Liver (tissue), 3 donors: ENCODE results near the gene EFHB.

Experiments used
- CTCF ChIP-seq: fragments of 150-350 bp; IDR thresholded peaks from 2 replicates; pipeline ENCODE4 v1.5.1; 2017; ENCODE audit warnings: improper control_type of control experiment, low read depth, low read length; ENCODE audit not compliant: missing input control
- EGR1 ChIP-seq, 2 donors: IDR thresholded peaks; 2 replicates each; pipeline ENCODE4 v1.6.1; 2016 to 2018; ENCODE audit warnings: antibody characterized with exemption in 2 of 2, low read depth in 2 of 2
- GABPA ChIP-seq, 2 donors: IDR thresholded peaks in 1 of 2; conservative IDR thresholded peaks in 1 of 2; 2 replicates each; pipeline ENCODE4 v1.6.1; 2016; ENCODE audit warnings: antibody characterized with exemption in 2 of 2, mild to moderate bottlenecking in 1 of 2, moderate library complexity in 1 of 2
- RAD21 ChIP-seq, 2 donors: IDR thresholded peaks; 2 replicates each; pipeline ENCODE4 v1.6.1; 2016; ENCODE audit warnings: antibody characterized with exemption in 2 of 2, mild to moderate bottlenecking in 2 of 2
- RXRA ChIP-seq, 2 donors: IDR thresholded peaks; 2 replicates each; pipeline ENCODE4 v1.6.1; 2017 to 2018; ENCODE audit warnings: antibody characterized with exemption in 2 of 2, mild to moderate bottlenecking in 1 of 2
- TF ChIP-seq, protein P1 (sequence below): IDR thresholded peaks from 2 replicates; pipeline ENCODE4 v1.6.1; 2016; ENCODE audit warnings: antibody characterized with exemption, mild to moderate bottlenecking
- TF ChIP-seq, protein P2 (sequence below): IDR thresholded peaks from 2 replicates; pipeline ENCODE4 v1.6.1; 2016; ENCODE audit warnings: antibody characterized with exemption
- donor health status: healthy.
- donor health status: healthy.

DNA sequence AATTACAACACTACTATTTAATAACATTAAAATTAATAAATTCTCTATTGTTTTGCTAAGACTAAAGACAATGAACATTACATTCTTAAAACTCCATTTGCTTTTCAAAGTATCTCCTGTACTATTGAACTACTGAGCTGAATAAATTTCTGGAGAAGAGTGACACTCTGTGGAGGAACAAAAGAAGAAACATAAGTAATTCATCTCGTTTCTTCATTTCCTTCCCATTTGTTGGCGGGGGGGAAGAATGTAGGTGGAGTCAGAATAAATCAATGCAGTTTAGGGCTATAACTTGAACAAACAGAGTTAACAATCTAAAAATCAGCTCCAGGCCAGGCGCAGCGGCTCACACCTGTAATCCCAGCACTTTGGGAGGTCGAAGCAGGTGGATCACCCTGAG is 32.7 kb downstream of the EFHB start:
- TF ChIP-seq RAD21 (IDR thresholded peaks at IDR 0.05) (peak in 1 of 2 donors; percentile 29), EGR1 (IDR thresholded peaks at IDR 0.05; ENCODE audit: low read depth in 2 of 2) (no peak), RXRA (IDR thresholded peaks at IDR 0.05) (no peak), CTCF (no peak), GABPA (IDR thresholded peaks at IDR 0.05 in 1 of 2, conservative IDR thresholded peaks at IDR 0.05 in 1 of 2) (no peak)
- TF ChIP-seq, protein P1, sequence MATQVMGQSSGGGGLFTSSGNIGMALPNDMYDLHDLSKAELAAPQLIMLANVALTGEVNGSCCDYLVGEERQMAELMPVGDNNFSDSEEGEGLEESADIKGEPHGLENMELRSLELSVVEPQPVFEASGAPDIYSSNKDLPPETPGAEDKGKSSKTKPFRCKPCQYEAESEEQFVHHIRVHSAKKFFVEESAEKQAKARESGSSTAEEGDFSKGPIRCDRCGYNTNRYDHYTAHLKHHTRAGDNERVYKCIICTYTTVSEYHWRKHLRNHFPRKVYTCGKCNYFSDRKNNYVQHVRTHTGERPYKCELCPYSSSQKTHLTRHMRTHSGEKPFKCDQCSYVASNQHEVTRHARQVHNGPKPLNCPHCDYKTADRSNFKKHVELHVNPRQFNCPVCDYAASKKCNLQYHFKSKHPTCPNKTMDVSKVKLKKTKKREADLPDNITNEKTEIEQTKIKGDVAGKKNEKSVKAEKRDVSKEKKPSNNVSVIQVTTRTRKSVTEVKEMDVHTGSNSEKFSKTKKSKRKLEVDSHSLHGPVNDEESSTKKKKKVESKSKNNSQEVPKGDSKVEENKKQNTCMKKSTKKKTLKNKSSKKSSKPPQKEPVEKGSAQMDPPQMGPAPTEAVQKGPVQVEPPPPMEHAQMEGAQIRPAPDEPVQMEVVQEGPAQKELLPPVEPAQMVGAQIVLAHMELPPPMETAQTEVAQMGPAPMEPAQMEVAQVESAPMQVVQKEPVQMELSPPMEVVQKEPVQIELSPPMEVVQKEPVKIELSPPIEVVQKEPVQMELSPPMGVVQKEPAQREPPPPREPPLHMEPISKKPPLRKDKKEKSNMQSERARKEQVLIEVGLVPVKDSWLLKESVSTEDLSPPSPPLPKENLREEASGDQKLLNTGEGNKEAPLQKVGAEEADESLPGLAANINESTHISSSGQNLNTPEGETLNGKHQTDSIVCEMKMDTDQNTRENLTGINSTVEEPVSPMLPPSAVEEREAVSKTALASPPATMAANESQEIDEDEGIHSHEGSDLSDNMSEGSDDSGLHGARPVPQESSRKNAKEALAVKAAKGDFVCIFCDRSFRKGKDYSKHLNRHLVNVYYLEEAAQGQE = no peak
- TF ChIP-seq, protein P2, sequence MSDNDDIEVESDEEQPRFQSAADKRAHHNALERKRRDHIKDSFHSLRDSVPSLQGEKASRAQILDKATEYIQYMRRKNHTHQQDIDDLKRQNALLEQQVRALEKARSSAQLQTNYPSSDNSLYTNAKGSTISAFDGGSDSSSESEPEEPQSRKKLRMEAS = no peak
